PC-9 (cell line): ENCODE measurements around the gene PRKCA. TPM values are rescaled to one million over a fixed set of nuclear protein-coding genes. Genes with fewer than 3 reads are reported as not detected.

Source experiments
- BruUV-seq: library from RNA; stranded (reverse); fragments of 400-500 nt; replicated peaks from 2 replicates; lab custom pipeline; 2021; lab: Mats Ljungman, UMichigan
- CTCF ChIA-PET: fragments of 300-600 bp; sonication (Branson Sonifier 250); formaldehyde crosslinking; loops from one replicate; lab custom pipeline; 2022; ENCODE audit warnings: antibody characterized with exemption; lab: Charles Lee
- POLR2A ChIA-PET: fragments of 300-600 bp; sonication (Branson Sonifier 250); formaldehyde crosslinking; loops from one replicate; lab custom pipeline; 2022; ENCODE audit warnings: antibody characterized with exemption; ENCODE audit not compliant: unreplicated experiment; lab: Charles Lee
- DNase-seq, 2 experiments: peaks; one replicate each; pipeline versions ENCODE4 v3.0.0 to v3.0.0-alpha.2; 2015 to 2022; ENCODE audit warnings: mixed read lengths in 1 of 2
- H2AFZ ChIP-seq: fragments of 200-600 bp; sonication (generic); 2 replicates; pipeline ENCODE4 v1.8.1; 2017; ENCODE audit warnings: antibody characterized with exemption
- H3F3A ChIP-seq: fragments of 200-600 bp; sonication (generic); 2 replicates; pipeline ENCODE4 v1.8.1; 2017; ENCODE audit warnings: antibody characterized with exemption, mild to moderate bottlenecking, low read depth; ENCODE audit not compliant: insufficient read depth
- H3K27ac ChIP-seq: fragments of 200-600 bp; sonication (generic); 2 replicates; pipeline ENCODE4 v1.6.1; 2016; ENCODE audit warnings: mixed run types
- H3K27me3 ChIP-seq: fragments of 200-600 bp; sonication (generic); 2 replicates; pipeline ENCODE4 v1.6.1; 2016; ENCODE audit warnings: low read depth, mixed run types; ENCODE audit not compliant: insufficient read depth
- H3K36me3 ChIP-seq: fragments of 200-600 bp; sonication (generic); 2 replicates; pipeline ENCODE4 v1.6.1; 2016; ENCODE audit warnings: low read depth, mixed run types
- H3K4me1 ChIP-seq: fragments of 200-600 bp; sonication (generic); replicated peaks from 2 replicates; pipeline ENCODE4 v1.6.1; 2016; ENCODE audit warnings: mixed run types; ENCODE audit not compliant: insufficient read depth
- H3K4me2 ChIP-seq: fragments of 200-600 bp; sonication (generic); 2 replicates; pipeline ENCODE4 v1.6.1; 2017; ENCODE audit warnings: mixed run types
- H3K4me3 ChIP-seq: fragments of 200-600 bp; sonication (generic); 2 replicates; pipeline ENCODE4 v1.6.1; 2016; ENCODE audit warnings: mixed run types
- H3K79me2 ChIP-seq: fragments of 200-600 bp; sonication (generic); 2 replicates; pipeline ENCODE4 v1.6.1; 2017; ENCODE audit warnings: low read depth, mixed run types
- H3K9me2 ChIP-seq: fragments of 200-600 bp; sonication (generic); 2 replicates; pipeline ENCODE4 v1.8.1; 2017; ENCODE audit warnings: mild to moderate bottlenecking; ENCODE audit not compliant: insufficient read depth
- H3K9me3 ChIP-seq: fragments of 200-600 bp; sonication (generic); 2 replicates; pipeline ENCODE4 v1.8.1; 2016; ENCODE audit warnings: low read depth; ENCODE audit not compliant: insufficient read depth
- H4K20me1 ChIP-seq: fragments of 200-600 bp; sonication (generic); 2 replicates; pipeline ENCODE4 v1.8.1; 2017; ENCODE audit not compliant: insufficient read depth
- CTCF ChIP-seq: fragments of 200-600 bp; sonication (generic); conservative IDR thresholded peaks from 2 replicates; pipeline ENCODE4 v1.6.1; 2017; ENCODE audit warnings: mixed run types, antibody characterized with exemption, mild to moderate bottlenecking, moderate library complexity
- EZH2 ChIP-seq: fragments of 200-600 bp; sonication (generic); IDR thresholded peaks from 2 replicates; pipeline ENCODE4 v1.8.0; 2017; ENCODE audit warnings: antibody characterized with exemption, low read depth
- intact Hi-C: fragments of 100-400 bp; cut with micrococcal nuclease; formaldehyde crosslinking; loops from one replicate; pipeline ENCODE4 v1.10.0; 2022; ENCODE audit not compliant: unreplicated experiment
- total RNA-seq: library from RNA; stranded (reverse); gene quantifications from 2 replicates; pipeline ENCODE4 v1.2.3, GENCODE V29; 2021

Gene PRKCA
- total RNA-seq, 1 experiment from 2014 or later = 23.1 TPM

GRCh38 chr17:66369830-66370229, 67.4 kb downstream of the PRKCA start:
- CTCF ChIA-PET = no interaction called here
- no TSS peak for BruUV-seq
- DNase-seq = no peak

GRCh38 chr17:66371561-66371960, 69.1 kb downstream of the PRKCA start:
- no peaks in the 10 kb centered on the region for H4K20me1 ChIP-seq
- no peak overlapping the region for H3K4me2 ChIP-seq
- no peaks in the 10 kb centered on the region for H3K36me3 ChIP-seq
- H2AFZ ChIP-seq = no peak overlapping the region
- H3K9me2 ChIP-seq = no peaks in the 10 kb centered on the region
- no peaks in the 10 kb centered on the region for H3K27me3 ChIP-seq
- H3F3A ChIP-seq = peaks cover 2% of the 10 kb centered on the region; the same call in 1 of the 2 replicates
- no TSS peak for BruUV-seq
- peaks cover 19% of the 10 kb centered on the region for H3K79me2 ChIP-seq
- no peak overlapping the region for H3K27ac ChIP-seq
- ChIA-PET CTCF (no interaction called here), POLR2A (no interaction called here)
- no peak overlapping the region for H3K4me3 ChIP-seq
- no peak for DNase-seq
- no peak for TF ChIP-seq EZH2
- no peak for TF ChIP-seq CTCF
- intact Hi-C loops = no loop called here
- 0 out of 2 replicates have a peak, but pooled peaks cover 8% of the 10 kb centered on the region for H3K4me1 ChIP-seq
- H3K9me3 ChIP-seq = no peaks in the 10 kb centered on the region

More at GRCh38 chr17:66369830-66370229, 67.4 kb downstream of the PRKCA start:
- Histone ChIP-seq H3K27ac (no peak overlapping the region), H3K36me3 (no peaks in the 10 kb centered on the region), H3K9me2 (no peaks in the 10 kb centered on the region), H2AFZ (no peak overlapping the region), H3K4me3 (no peak overlapping the region), H3F3A (peaks cover 2% of the 10 kb centered on the region; the same call in 1 of the 2 replicates), H3K79me2 (peaks cover 16% of the 10 kb centered on the region), H3K9me3 (no peaks in the 10 kb centered on the region), H3K4me2 (no peak overlapping the region), H3K27me3 (no peaks in the 10 kb centered on the region), H4K20me1 (no peaks in the 10 kb centered on the region), H3K4me1 (no peaks in the 10 kb centered on the region)
- POLR2A ChIA-PET = no interaction called here
- TF ChIP-seq EZH2 (no peak), CTCF (no peak)
- intact Hi-C loops = no loop called here

- Histone ChIP-seq H3K27ac (no peak overlapping the region), H3K4me2 (no peak overlapping the region), H3K4me1 (0 out of 2 replicates have a peak, but pooled peaks cover 8% of the 10 kb centered on the region), H4K20me1 (no peaks in the 10 kb centered on the region), H3K79me2 (peaks cover 23% of the 10 kb centered on the region), H3F3A (no peaks in the 10 kb centered on the region; the same call in 1 of the 2 replicates), H3K9me3 (no peaks in the 10 kb centered on the region), H3K4me3 (no peak overlapping the region), H3K27me3 (no peaks in the 10 kb centered on the region), H3K36me3 (no peaks in the 10 kb centered on the region), H2AFZ (no peak overlapping the region), H3K9me2 (no peaks in the 10 kb centered on the region)
- POLR2A ChIA-PET = no interaction called here
- CTCF ChIA-PET = no interaction called here
- BruUV-seq = no TSS peak
- TF ChIP-seq EZH2 (no peak), CTCF (no peak)
- intact Hi-C loops = no loop called here
- no peak for DNase-seq
Measured at GRCh38 chr17:66372182-66372581, 69.8 kb downstream of the PRKCA start.
